ENCODE data around the gene CXCR5.

CXCR5 gene

DNA sequence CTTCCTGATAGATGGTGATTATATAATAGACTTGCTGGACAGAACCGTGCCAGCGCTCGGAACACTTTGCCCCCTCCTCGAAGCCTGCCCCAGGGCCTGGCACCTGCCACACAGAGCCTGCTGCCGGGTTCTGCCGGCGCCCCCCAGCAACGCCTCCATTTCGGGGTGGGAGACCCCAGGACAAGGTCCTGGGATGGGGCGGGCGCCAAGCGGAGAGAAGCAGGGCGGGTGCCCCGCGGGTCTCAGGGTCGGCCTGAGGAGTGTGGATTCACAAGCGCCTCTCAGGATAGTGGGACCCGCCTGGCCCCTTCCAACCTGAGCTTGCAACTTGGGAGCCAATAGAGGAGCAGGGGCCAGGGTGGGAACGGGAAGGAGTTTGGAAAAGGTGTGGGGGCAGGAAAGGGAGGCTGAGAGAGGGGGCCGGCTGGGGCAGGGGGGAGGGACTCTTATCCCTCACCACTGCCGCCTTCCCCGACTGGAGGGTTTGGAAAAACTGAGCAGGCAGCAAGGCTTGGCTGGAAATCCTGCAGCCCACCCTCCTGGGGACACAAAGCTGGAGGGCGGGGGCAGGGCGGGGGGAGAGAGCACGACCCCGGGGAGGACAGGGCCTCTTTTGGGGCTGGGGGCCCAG, 45.3 kb downstream of the CXCR5 start:
- DNase-seq: peak in 2 of 4 experiments; percentile 56 to 62

DNA sequence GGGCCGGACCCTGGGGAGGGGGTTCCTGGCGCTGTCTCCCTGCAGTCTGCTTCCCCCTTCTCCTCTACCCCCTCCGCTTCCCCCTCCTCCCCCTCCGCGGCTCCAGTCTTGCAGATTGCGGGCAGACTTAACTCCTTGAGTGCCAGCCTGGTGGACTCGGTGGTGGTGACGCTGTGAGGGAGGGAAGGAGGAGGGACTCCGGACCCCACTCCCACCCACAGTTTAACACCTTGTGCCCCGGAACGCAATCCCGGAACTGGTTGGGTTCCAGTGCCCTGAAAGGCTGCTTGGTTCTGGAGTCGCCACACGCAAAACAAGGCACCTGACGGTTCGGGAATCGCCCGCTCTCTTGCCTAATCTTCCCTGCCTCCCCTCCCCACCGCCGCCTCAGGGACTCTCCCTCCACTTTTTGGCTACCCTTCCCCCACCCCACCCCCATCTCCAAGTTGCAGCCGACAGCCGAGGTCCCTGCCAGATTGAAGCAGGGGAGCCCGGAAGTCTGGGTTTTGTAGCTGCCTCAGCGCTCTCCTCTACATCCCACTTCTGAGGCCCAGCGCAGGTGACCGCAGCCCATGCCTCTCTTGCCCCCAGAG, 45.9 kb downstream of the CXCR5 start:
- peak in 3 of 4 experiments; percentile 56 to 74 (median 60) for DNase-seq

DNA sequence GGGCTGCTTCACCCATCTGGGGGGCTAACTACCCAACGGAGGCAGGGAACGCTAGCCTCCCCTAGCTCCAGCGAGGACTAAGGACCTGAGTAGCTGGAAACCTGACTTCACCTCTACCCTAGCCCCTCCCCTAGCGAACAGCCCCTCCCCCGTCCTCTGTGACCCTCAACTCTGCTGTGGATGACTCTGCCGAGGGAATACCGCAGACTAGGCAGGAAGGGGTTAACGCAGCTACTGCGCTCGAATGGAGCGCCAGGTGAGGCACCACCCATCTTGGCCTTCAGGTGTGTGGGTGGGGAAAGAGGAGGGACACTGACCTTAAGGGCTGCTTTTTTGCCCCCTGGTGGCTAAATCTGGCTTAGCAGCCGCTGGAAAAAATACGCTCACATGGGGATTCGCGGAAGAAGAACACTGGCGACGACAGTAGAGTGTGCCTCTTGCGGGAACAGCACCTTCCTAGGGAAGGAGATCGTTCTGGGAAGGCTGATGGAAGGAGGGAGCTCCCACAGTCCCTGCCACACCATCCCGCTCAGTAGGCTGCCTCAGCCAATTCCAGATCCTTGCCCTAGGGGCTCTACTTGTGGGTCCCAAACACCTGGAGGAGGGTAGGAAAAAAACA, 46.5 kb downstream of the CXCR5 start:
- peak; percentile 65 to 79 (median 76) for DNase-seq

DNA sequence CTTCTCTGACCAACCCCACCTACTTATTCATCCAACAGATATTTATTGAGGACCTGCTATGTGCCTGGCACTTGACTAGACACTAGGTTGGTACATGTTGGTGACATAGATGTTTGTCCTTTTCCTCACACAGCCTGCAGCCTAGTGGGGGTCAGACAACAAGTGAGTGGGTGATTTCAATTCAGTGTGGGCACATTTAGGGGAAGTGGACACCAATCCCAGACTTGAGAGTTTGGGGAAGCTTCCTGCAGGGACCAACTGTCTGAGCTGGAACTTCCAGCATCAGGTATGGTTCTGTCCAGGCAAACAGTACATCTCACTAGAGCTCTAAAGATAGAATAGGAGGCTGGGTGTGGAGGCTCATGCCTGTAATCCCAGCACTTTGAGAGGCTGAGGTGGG, 47.9 kb downstream of the CXCR5 start:
- no peak for DNase-seq

DNA sequence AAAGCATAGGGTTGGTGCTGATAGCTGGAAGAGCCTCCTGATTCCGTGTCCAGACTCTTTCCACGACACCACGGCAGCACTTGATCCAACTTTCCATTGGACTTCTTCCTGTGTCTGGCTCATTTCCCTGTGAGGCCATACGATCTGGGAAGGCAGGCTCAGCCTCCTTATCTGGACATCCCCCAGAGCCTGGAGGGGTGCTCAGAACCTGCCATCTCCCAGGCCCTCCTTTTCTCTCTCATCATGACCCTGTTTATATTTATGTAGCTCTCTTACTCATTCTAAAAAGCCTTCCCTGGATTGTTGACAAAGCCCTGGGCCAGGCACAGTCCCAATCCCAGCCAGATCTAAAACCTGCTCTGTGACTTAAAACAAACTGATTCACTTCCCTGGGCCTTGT, 49.8 kb downstream of the CXCR5 start:
- DNase-seq: no peak

DNA sequence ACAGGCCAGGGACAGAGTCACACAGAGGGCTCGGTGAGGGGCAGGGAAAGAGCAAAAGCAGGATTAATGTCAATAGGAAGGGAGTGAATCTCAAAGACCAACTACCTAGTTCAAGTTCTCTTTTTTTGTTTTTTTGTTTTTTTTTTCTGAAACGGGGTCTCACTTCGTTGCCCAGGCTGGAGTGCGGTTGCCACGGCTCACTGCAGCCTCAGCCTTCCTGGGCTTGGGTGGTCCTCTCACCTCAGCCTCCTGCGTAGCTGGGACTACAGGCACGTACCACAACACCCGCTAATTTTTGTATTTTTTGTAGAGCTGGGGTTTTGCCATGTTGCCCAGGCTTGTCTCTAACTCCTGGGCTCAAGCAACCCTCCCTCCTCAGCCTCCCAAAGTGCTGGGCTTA, 51.7 kb downstream of the CXCR5 start:
- no peak for DNase-seq

DNA sequence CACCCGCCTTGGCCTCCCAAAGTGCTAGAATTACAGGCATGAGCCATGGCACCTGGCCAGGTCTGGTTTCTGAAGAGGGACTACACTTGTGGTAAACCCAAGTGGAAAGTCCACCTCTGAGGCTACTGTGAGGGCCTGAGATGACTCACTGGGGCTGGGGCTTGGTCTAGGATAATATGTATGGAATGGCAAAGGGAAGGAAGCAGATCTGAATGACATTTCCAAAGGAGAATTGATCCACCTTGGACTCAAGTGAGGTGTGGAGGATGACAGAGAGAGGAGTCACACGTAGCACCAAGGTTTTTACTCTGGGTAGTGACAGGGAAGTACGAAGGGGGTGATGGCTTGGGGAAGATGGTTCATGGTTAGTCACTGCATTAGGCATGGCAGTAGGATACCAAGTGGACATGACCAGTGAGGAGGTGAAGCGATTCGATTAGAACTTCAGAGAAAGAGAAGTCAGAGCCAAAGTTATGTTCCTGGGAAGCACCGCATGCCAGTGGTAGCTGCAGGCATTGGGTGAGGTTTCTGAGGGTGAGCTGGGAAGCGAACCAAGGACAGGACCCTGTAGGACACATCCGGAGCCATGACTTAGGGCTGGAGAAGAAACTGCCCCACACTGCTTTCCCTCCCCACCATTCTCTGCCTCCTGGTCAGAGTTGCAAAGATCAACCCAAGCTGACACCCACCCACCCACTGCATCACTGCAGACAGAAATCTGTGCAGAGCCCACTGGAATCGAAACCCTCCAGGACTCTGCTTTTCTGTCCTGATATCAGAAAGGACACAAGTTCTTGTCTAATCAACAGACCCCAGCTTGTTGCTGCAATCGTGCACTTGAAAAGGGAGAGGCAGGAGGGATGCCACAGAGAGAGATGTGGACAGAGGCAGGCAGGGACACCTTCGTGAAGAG, 55.1 kb downstream of the CXCR5 start:
- DNase-seq: no peak

DNA sequence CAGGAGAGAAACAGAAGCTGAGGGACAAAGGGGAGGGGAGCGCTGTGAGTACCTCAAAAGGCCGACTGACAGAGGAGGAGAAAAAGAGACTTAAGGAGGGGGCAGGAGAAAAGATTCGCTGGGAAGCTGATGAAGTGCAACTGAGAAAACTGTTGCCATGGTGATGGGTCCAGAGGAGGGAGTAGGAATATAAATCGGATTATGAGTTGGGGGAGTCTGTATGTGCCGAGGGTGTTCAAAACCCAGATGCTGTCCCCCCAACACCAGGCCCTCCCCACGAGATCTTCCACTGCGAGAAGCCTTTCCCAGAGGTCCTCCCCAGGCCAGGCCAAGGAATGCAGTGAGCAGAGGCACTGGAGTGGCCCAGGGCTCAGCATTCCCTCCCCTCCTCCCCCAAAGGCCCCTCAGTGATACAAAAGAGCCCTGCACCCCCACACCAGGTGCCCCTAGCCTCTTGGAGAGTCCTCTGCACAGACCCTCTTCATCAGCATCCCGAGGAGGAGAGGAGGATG, 55.8 kb downstream of the CXCR5 start:
- DNase-seq: no peak

DNA sequence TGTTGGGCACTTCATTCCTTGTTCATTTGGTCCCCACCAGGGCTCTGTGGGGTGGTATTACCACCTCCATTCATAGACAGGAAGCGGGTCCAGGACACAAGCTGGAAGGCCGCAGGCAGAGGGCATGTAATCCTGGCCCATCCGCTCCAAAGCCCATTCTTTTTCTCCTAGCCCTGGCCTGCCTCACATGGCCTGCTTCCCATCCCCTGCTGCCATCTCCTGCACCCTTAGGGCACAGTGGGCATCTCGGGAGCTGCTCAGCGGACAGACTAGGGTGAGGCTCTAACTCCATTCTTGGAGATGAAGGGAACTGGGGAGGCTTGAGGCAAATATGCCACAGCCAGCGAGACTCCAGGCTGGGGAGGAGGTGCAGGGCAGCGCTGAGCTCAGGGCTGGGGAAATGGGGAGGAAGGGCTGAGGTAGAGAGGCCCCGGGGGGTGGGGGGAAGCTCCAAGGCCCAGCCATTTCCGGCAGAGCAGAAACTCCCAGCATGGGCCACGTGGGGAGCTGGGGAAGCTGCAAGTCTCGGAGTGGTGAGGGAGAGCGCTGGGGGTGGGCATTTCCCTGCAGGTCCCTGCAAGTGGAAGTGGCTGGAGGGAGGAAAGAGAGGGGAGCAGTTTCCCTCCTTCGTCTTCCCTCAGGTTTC, 56.4 kb downstream of the CXCR5 start:
- peak in 2 of 4 experiments; percentile 29 to 35 for DNase-seq

DNA sequence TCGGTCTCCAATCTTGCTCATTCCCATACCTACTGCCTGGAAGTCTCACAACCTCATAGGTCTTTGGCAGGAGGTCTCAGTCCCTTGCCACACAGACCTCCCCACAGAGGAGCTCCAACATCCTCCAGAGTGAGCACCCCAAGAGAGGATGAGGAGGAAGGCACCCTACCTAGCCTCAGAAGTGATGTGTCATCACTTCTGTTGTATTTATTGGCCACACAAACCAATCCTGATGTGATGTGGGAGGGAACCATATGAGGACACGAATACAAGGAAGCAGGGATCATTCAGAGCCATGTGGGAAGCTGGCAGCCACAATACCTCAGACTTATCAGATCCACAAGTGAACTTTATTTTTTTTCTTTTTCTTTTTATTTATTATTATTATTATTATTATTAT, 63.4 kb downstream of the CXCR5 start:
- DNase-seq: no peak
